KMS-11 (cell line): ENCODE measurements around the gene COPS7A.

Source experiments
- H2AFZ ChIP-seq: fragments of 200-600 bp; sonication (generic); 2 replicates; pipeline ENCODE4 v1.6.1; 2016; ENCODE audit warnings: antibody characterized with exemption, mixed run types, low read depth
- H3K27ac ChIP-seq: fragments of 200-600 bp; sonication (generic); 2 replicates; pipeline ENCODE4 v1.6.1; 2016; ENCODE audit warnings: mild to moderate bottlenecking, mixed run types
- H3K27me3 ChIP-seq: fragments of 200-600 bp; sonication (generic); 2 replicates; pipeline ENCODE4 v1.6.1; 2017; ENCODE audit warnings: mild to moderate bottlenecking, low read depth, mixed run types, moderate library complexity; ENCODE audit not compliant: insufficient read depth
- H3K36me3 ChIP-seq: fragments of 200-600 bp; sonication (generic); 2 replicates; pipeline ENCODE4 v1.6.1; 2017; ENCODE audit warnings: mild to moderate bottlenecking, mixed run types; ENCODE audit not compliant: insufficient read depth
- H3K4me1 ChIP-seq: fragments of 200-600 bp; sonication (generic); 2 replicates; pipeline ENCODE4 v1.6.1; 2016; ENCODE audit warnings: mild to moderate bottlenecking, low read depth, mixed run types; ENCODE audit not compliant: poor library complexity, severe bottlenecking
- H3K4me2 ChIP-seq: fragments of 200-600 bp; sonication (generic); 2 replicates; pipeline ENCODE4 v1.7.0; 2016; ENCODE audit warnings: mild to moderate bottlenecking, mixed run types
- H3K4me3 ChIP-seq: fragments of 200-600 bp; sonication (generic); IDR thresholded peaks from 2 replicates; pipeline ENCODE4 v1.6.1; 2017; ENCODE audit warnings: low read depth, low read length, mixed read lengths; ENCODE audit not compliant: insufficient read depth
- H3K79me2 ChIP-seq: fragments of 200-600 bp; sonication (generic); 2 replicates; pipeline ENCODE4 v1.6.1; 2016; ENCODE audit warnings: low read depth, mixed run types; ENCODE audit not compliant: insufficient read depth
- H3K9ac ChIP-seq: fragments of 200-600 bp; sonication (generic); 2 replicates; pipeline ENCODE4 v1.6.1; 2016; ENCODE audit warnings: mild to moderate bottlenecking, mixed run types
- H4K20me1 ChIP-seq: fragments of 200-600 bp; sonication (generic); 2 replicates; pipeline ENCODE4 v1.6.1; 2016; ENCODE audit warnings: mild to moderate bottlenecking, mixed run types; ENCODE audit not compliant: insufficient read depth
- TF ChIP-seq, protein P1 (sequence below): fragments of 200-600 bp; sonication (generic); conservative IDR thresholded peaks from 2 replicates; pipeline ENCODE4 v1.6.1; 2017; ENCODE audit warnings: low read depth, mild to moderate bottlenecking, antibody characterized with exemption, low read length, moderate library complexity, mixed read lengths

The COPS7A gene

DNA sequence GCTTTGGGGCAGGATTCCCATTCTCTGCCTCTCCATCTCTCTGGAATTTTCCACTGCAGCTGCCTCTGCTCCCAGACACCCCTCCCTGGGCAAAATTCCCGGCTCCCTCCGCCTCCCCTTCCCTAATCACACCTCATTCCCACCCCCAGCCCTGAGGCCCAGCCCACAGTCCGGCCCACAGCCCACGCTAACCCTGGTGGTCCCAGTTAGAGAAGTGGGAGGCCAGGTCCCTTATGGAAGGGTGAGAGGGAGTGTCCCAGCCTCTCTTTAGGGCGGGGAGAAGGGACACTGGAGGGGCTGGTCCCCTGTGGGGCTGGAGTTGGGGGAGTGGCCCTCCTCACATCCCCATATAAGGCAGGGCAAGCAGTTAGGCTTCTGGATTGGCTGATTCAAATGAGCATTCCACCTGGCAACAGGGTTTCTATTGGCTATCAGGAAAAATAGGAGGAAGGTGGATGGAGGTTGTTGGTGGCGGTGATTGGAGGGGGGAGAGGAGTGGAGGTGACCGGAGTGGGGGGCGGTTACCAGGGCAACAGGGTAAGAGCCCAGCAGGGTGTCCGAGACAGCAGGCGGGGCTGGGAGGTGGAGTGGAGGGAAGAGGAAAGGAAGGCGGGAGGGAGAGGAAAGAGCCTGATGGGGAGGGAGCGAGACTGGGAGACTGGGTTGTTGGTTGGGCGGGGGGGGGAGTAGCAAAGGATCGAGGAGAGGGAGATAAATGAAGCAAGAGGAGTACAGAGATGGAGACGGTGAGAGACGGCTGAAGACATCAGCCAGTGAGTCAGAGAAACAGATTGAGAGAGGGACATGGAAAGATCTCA lies 40.4 kb downstream of the COPS7A start:
- H2AFZ ChIP-seq: peak overlapping the region; percentile 52
- no peak overlapping the region for H3K27ac ChIP-seq

DNA sequence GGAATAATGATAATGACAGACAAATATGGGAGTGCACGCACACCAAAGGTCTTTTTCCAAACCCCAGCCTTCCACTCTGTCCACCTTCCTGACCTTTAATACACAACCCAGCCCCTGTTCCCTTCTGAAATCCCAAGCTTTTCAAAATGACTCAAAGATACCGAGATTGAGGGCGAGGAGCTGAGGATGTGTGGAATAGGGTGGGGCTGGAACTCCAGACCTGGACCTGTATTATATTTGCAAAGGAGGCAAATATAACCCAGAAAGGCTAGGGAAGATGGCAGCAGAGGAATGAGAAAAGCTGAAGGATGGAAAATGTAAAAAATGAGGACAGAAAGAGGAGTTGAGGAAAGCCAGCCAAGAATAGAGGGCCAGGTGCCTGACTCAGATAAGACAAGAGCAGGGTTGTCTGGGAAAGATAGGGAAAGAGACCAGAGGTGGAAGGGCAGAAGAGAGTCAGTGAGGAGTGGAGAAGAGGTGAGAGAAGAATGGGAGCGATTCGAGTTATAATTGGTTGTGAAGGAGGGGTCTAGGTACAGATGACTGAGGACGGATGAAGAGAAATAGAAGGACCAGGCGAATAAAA lies 41.3 kb downstream of the COPS7A start:
- H3K4me1 ChIP-seq: peaks cover 27% of the 10 kb centered on the region
- no peaks in the 10 kb centered on the region for H3K36me3 ChIP-seq
- no peak overlapping the region for H3K4me3 ChIP-seq
- H3K27me3 ChIP-seq: peaks cover 10% of the 10 kb centered on the region; the same call in 1 of the 2 replicates
- TF ChIP-seq, protein P1, sequence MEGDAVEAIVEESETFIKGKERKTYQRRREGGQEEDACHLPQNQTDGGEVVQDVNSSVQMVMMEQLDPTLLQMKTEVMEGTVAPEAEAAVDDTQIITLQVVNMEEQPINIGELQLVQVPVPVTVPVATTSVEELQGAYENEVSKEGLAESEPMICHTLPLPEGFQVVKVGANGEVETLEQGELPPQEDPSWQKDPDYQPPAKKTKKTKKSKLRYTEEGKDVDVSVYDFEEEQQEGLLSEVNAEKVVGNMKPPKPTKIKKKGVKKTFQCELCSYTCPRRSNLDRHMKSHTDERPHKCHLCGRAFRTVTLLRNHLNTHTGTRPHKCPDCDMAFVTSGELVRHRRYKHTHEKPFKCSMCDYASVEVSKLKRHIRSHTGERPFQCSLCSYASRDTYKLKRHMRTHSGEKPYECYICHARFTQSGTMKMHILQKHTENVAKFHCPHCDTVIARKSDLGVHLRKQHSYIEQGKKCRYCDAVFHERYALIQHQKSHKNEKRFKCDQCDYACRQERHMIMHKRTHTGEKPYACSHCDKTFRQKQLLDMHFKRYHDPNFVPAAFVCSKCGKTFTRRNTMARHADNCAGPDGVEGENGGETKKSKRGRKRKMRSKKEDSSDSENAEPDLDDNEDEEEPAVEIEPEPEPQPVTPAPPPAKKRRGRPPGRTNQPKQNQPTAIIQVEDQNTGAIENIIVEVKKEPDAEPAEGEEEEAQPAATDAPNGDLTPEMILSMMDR: no peak
- H3K27ac ChIP-seq: no peak overlapping the region
- H2AFZ ChIP-seq: no peak overlapping the region
- H3K9ac ChIP-seq: no peak overlapping the region
- H3K79me2 ChIP-seq: no peaks in the 10 kb centered on the region
- no peaks in the 10 kb centered on the region for H4K20me1 ChIP-seq
- H3K4me2 ChIP-seq: peak overlapping the region; percentile 59; the same call in 1 of the 2 replicates

More for the DNA sequence above, 40.4 kb downstream of the COPS7A start:
- H3K4me1 ChIP-seq: peaks cover 27% of the 10 kb centered on the region
- H4K20me1 ChIP-seq: no peaks in the 10 kb centered on the region
- no peaks in the 10 kb centered on the region for H3K36me3 ChIP-seq
- H3K4me3 ChIP-seq: no peak overlapping the region
- H3K9ac ChIP-seq: no peak overlapping the region
- H3K27me3 ChIP-seq: peaks cover 10% of the 10 kb centered on the region; the same call in 1 of the 2 replicates
- TF ChIP-seq, protein P1: no peak
- H3K79me2 ChIP-seq: no peaks in the 10 kb centered on the region
- H3K4me2 ChIP-seq: peak overlapping the region; percentile 59; the same call in 1 of the 2 replicates

DNA sequence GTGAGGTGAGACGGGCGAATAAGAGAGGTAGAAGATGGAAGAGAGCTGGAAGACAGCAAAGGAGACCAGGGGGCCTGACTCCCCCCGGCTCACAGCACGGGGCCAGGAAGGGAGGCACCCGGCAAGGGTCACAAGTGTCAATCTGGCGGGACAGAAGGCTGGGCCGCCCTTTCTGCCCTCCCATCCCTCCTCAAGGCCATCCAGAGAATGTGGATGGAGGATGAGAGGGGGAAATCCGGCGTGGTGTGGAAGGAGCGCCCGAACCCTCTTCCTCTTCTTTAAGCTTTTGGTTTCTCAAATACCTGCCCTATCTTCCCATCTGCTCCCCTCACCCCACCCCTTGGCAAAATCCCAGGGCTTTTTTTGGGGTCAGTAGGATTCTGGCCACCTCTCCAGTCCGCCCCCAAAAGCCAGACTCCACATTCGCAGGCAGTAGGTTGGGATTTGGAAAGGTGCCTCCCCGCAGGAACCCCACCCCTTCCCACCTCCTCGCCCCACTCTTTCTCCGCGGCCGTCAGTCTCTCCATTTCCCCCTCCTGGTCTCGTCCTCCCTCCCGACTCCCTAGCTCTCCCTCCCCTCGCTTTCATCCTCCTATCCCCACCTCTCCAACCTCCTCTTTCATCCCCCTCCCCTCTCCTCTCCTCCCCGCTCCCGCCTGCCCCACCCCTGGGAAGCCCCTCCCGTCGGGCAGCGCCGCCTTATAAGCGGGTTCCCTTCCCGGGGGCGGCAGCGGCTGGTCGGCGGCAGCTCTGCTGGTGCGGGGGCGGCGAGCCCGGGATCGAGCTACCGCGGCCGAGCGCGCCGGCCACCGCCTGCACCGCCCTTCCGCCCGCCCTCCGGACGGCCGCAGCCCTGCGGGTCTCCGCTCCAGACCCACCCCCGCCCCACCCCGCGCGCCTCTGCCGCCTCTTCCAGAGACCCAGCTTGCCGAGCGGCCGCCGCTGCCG lies 42.1 kb downstream of the COPS7A start, which contains the start of gene PTMS:
Gene PTMS (plus strand): TSS at position 730 of the 948 bp plus-strand sequence. CDS start 343 bp downstream, outside the sequence.
- peaks cover 10% of the 10 kb centered on the region; the same call in 1 of the 2 replicates for H3K27me3 ChIP-seq
- peak within 1 kb of the TSS; percentile 68 for H3K4me2 ChIP-seq
- H2AFZ ChIP-seq: peak within 1 kb of the TSS; percentile 81
- peak within 1 kb of the TSS; percentile 32; the same call in 1 of the 2 replicates for H3K9ac ChIP-seq
- H3K27ac ChIP-seq: no peak within 1 kb of the TSS
- no peaks in the 10 kb centered on the region for H3K79me2 ChIP-seq
- TF ChIP-seq, protein P1: no peak
- H4K20me1 ChIP-seq: no peaks in the 10 kb centered on the region
- H3K4me3 ChIP-seq: no peak within 1 kb of the TSS
- H3K36me3 ChIP-seq: no peaks in the 10 kb centered on the region
- H3K4me1 ChIP-seq: peaks cover 27% of the 10 kb centered on the region
